ENCODE results near the gene PAX2.
"Not testable (repeated sequence)": the region's sequence is repeated elsewhere in the genome, so short reads cannot be mapped to it uniquely, and the experiment has no call there.

The PAX2 gene

GRCh38 chr10:100744987-100745881 is at the start of gene PAX2:
Gene PAX2 (plus strand): TSS chr10:100745582. CDS start chr10:100746261, 679 bp downstream.
- DNase-seq, result no peak

DNA sequence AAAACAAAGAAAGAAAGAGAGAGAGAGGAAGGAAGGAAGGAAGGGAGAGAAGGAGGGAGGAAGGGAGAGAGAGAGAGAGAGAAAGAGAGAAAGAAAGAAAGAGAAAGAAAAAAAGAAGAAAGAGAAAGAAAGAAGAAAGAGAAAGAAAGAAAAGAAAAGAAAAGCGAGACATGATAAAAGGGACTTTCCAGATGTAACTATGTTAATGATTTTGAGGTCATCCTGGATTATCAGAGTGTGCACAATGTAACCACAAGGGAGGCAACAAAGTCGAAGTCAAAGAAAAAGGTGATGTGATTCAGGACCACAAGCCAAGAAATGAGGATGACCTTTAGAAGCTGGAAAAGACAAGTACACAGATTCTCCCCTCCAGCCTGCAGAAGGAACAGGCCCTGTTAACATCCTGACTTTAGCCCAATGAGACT is 48.9 kb upstream of the PAX2 start:
- DNase-seq, result no peak

DNA sequence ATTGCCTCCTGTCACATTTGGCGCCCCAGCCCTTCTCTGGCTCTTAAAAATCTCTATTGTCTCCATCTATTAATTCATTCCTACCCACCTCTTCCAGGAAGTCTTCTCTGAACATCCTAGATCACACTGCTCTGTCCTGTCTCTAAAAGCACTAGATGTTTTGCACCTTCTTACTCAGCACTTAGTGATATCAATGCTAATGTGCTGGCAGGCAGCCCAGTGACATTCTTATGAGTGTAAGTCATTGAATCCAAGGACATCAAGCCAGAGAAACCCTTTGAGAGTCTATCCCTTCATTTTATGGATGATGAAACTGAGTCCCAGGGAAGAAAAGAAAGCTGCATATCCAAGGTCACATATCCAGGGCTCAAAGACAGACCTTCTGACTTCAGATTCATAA is 48.3 kb upstream of the PAX2 start:
- no peak for DNase-seq

- DNase-seq, result no peak
Measured at GRCh38 chr10:100697631-100698030, 47.8 kb upstream of the PAX2 start.

DNA sequence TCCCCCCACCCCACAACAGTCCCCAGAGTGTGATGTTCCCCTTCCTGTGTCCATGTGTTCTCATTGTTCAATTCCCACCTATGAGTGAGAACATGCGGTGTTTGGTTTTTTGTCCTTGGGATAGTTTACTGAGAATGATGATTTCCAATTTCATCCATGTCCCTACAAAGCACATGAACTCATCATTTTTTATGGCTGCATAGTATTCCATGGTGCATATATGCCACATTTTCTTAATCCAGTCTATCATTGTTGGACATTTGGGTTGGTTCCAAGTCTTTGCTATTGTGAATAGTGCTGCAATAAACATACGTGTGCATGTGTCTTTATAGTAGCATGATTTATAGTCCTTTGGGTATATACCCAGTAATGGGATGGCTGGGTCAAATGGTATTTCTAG is 43.7 kb upstream of the PAX2 start:
- DNase-seq, result not testable (repeated sequence)

GRCh38 chr10:100705139-100705538 is 40.2 kb upstream of the PAX2 start:
- no peak for DNase-seq

- no peak for DNase-seq
Measured at GRCh38 chr10:100707261-100707848, 38.0 kb upstream of the PAX2 start.

- DNase-seq, result no peak
Measured at GRCh38 chr10:100709146-100710082, 36.0 kb upstream of the PAX2 start.

DNA sequence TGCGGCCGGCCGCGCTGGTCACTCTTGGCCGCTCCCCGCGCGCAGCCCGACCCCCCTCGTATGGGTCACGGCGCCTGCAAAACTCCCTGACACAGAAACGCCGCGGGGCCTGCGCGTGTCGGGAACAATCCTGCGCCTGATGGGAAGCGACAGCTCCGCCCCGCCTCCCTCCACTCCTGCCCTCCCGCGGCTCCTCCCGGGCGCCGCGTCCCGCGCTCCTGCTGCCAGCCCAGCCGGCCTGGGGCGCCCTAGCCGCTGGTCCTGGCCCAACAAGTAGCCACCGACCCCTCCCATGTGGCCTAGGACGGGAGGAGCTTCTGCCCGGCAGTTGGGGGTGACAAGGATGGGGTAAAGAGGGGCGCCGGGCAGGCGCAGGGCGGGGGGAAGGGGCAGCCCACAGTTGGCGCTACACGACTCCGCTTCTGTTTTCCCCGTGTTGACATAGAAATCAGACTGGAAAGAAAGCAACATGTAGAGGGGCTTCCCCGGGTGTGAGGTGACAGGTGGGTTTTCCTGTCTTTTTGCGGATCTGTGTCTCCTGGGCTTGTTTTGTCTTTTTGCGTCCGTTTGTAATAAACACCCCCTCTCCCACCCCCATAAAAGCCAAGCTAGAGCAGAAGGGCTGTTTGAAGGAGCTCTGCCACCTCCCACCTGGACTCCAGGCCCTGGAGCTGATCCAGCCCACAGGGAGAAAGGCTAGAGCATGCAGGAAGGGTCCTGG is 35.1 kb upstream of the PAX2 start:
- peak in 1 of 2 experiments; percentile 2 for DNase-seq

DNA sequence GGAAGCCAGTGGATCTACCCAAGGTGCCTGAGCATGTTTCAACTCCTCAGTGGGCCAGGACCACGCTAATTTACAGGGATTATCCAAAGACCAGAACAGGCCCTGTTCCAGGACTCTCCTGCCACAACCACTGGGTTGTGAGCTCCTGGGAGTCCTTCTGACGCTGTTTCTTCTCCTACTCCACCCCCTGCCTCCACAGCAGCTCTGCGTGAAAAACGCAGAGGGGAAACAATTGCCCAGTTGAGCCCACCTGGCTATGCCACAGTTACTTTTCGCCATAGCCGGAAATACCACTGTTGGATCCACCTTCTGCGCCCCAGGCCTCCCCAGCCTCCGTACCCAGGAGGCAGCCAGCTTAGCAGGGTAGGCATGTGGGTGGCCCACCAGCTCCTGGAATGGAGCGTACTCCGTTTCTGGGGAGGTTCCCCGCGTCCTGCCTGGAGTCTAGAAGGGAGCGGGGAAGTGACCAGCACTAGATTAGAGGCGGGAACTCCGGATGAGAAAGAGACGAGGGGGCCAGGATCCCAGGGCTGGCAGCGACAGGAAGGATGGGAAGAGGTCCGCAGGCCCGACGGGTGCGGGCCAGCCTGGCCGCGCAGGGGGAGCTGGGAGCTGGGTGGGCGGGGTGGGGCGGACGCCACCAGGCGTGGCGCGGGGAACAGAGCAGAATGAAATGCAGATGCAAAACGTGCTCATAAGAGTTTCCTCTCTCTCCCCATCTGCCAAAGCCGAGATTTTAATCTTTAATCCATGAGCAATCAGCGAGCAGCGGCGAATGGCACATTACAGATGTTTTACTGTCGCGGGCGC is 32.1 kb upstream of the PAX2 start:
- DNase-seq, result no peak

- no peak for DNase-seq
Measured at GRCh38 chr10:100713859-100714565, 31.4 kb upstream of the PAX2 start.

- DNase-seq, result no peak
Measured at GRCh38 chr10:100714566-100714950, 30.8 kb upstream of the PAX2 start.

DNA sequence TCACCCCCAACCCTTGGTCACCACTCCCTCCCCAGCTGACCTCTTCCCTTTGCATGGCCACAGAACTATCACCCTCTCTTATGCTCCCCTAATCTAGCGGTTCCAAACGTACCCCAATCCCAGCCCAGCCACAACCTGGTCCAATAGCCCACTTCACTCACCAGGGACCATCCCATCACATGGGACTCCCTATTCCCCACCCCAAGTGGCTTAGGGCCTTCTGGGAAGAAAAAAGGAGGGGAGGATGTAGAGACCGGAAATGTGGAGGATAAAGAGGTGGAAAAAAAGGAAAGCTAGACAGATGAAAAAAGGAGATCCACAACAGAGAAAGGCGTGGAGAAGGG is 30.3 kb upstream of the PAX2 start:
- DNase-seq, result no peak

GRCh38 chr10:100715445-100716385 is 29.7 kb upstream of the PAX2 start:
- no peak for DNase-seq

- DNase-seq, result no peak
Measured at GRCh38 chr10:100717166-100717565, 28.2 kb upstream of the PAX2 start.

DNA sequence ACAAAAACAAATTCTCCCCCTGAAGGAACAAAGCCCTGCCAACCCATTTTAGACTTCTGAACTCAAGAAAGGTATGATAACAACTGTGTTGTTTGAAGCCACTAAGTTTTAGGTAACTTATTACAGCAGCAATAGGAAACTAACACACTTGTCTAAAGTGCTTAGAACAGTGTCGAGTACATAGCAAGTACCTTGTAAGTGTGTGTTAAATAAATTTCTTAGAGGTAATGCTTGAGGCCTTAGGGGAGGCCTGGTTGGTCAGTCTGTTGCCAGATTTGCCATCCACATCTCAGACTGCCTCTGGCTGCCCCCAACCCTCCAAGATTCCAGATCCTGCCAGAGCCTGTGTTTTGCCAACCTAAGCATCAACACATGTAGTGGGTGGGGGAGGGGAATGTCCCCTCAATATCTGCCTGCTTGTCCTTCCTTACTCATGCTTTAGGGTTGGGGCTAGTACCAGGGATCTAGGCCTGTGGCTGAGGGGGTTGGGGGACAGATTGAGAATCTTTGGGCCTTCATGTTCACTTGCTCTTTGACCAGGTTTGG is 27.1 kb upstream of the PAX2 start:
- DNase-seq, result no peak

GRCh38 chr10:100723180-100723579 is 22.2 kb upstream of the PAX2 start:
- no peak for DNase-seq

GRCh38 chr10:100723770-100724530 is 21.4 kb upstream of the PAX2 start:
- DNase-seq, result no peak

DNA sequence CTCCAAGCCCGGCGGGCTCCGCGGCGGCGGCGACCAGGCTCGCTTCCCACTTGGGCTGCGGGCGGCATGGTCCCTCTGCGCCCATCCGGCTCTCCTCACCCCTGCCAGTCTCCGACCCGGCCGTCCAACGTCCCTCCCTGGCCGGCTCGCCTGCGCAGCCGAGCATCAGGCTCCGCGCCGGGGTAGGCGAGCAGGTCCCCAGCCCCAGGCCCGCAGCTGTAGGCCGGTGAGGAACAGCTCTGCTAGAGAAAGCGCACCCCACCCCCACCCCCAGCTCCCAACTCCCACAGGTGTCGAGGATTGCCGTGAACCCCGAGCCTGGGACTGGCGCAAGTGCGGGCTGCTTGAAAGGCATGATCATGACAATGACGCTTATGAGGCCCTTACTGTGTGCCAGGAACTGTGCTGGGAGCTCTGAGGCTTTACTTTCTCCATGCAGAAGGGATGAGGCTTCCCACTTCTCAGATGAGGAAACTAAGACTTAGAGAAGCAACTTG is 20.8 kb upstream of the PAX2 start:
- DNase-seq, result no peak

Measured in NCI-H2081 (cell line).